CD4-positive, alpha-beta T cell treated with Interleukin-6 at 100 ng/mL for 8 hours (primary cell): ENCODE measurements around the gene BACE2.
"Not testable (repeated sequence)": the region's sequence is repeated elsewhere in the genome, so short reads cannot be mapped to it uniquely, and the experiment has no call there.

ENCODE experiments used
- DNase-seq: peaks from one replicate; pipeline ENCODE4 v3.0.0-alpha.2; 2020; ENCODE audit warnings: mixed read lengths, low spot score

Gene BACE2

DNA sequence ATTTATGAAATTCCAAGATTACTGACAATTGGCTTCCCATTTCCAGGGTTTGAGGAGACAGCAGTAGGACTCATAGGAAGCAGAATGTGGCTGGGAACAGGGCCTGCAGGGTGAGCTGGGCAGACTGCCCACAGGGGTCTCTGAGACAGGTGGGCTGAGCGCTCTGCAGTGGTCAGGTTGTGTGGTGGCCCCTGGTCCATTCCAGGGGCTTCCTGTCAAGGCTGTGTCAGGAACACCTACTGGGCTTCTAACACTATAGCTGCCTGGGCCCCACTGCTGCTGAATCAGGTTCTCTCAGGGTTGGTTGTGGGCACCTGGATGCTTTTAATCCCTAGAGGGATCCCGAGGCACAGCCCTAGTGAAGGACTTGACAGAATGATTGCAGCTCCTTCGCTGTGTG lies 72.1 kb downstream of the BACE2 start:
- DNase-seq = no peak

DNA sequence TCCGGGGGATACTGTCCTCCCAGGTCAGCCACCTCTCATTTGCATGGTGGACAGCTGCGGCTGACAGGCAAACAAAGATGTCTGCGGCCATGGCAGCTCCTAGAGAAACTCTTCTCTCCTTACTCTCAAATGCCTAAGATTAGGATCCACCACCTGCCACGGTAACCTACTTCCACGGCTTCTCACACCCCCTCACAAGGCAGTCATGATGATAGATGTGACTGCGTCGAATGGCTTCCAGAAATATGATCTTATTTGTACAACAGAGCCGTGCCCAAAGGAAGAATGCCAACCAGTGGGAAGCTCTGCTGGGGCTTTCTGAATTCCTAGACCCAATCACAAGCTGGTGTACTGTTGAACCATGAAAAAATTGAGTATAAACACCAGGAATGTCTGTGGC lies 73.4 kb downstream of the BACE2 start:
- DNase-seq = no peak

- no peak for DNase-seq
Observed at GRCh38 chr21:41242238-41242829, 74.4 kb downstream of the BACE2 start.

DNA sequence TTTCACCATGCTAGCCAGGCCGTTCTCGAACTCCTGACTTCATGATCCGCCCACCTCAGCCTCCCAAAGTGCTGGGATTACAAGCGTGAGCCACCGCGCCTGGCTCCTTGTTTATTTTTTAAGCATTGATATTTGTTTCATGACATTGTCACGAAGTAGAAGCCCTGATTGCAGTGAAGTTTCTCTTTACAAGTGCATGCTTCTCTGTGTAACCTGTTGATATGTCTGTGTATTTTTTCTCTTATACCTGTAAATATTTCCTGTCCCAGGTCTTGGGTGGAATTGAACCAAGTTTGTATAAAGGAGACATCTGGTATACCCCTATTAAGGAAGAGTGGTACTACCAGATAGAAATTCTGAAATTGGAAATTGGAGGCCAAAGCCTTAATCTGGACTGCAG lies 75.1 kb downstream of the BACE2 start:
- no peak for DNase-seq

GRCh38 chr21:41244266-41244880 lies 76.4 kb downstream of the BACE2 start:
- DNase-seq = not testable (repeated sequence)

- DNase-seq = no peak
Observed at GRCh38 chr21:41245509-41246135, 77.7 kb downstream of the BACE2 start.

DNA sequence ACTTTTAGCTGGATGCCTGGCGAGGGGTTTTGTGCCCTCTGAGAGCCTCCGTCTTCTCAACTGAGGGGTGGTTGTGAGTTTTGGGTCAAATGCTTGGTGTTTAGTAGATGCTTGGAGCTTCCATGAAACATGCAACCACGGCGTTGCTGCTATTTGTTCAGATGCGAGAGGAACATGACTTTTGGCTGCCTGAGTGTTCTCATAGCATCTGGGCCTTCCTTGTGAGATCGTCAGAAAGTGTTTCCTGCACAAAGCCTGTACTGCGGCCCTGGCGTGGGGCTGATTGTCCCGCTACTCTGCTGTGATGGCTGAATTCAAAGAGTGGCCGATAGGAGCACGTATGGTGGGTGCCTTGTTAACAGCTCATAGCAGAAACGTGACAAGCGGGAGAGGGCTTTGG lies 78.8 kb downstream of the BACE2 start:
- no peak for DNase-seq

DNA sequence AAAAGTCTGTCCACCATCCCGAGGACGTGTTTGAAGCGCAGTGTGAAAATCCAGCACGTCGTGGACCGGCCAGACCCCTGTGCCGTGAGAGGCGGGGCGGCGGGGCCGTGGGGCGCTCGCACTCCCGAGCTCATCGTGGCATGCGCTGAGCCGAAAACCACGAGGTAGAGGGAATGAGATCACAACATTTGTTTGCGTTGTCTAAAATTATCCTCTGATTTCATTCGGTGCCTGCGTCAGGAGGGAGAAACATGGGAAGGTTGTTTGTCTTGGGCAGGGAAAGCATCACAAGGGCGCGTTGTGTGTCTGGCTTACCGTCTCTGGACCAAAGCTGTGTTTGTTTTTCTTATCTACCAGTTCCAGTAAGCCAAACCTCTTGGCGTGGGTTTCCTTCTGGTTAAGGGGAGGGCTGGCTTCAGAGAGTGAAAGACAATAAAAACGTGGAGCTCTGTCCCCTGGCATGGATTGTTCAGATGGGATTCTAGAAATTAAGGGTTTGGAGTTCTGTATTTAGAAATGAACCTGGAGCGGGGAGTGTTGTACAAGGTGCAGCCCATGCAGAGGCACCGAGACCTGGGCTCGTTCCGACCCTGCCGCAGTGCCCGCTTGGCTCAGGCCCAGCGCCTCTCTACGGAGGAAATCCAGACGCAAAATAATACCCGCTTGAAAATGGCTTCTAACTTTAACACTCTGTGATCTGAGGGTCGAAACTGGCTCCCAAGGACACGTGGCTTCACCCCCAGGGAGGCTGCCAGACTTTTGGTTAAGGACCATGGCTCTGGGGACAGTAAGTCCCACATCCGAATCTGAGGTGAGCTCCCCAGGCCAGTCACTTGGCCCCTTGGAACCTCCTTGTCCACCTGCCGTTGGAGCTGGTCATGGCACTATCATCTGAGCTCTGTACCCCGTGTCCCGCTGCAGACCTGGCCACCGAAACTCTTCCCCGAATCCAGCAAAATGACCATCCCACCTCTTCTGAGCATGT lies 79.9 kb downstream of the BACE2 start:
- no peak for DNase-seq

DNA sequence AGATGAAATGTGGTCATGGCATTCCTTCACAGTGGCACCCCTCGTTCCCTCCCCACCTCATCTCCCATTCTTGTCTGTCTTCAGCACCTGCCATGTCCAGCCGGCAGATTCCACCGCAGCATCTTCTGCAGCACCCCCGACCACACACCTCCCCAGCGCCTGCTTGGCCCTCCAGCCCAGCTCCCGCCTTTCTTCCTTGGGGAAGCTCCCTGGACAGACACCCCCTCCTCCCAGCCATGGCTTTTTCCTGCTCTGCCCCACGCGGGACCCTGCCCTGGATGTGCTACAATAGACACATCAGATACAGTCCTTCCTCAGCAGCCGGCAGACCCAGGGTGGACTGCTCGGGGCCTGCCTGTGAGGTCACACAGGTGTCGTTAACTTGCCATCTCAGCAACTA lies 81.5 kb downstream of the BACE2 start:
- DNase-seq = no peak

DNA sequence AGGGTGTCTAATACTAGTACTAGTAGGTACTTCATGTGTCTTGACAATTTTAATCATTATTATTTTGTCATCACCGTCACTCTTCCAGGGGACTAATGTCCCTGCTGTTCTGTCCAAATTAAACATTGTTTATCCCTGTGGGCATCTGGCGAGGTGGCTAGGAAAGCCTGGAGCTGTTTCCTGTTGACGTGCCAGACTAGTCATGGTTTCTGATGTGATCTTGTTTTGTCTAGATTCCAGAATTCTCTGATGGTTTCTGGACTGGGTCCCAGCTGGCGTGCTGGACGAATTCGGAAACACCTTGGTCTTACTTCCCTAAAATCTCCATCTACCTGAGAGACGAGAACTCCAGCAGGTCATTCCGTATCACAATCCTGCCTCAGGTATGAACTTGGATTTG lies 82.6 kb downstream of the BACE2 start:
- DNase-seq = no peak

GRCh38 chr21:41251961-41252642 lies 84.1 kb downstream of the BACE2 start:
- no peak for DNase-seq

- no peak for DNase-seq
Observed at GRCh38 chr21:41254090-41254700, 86.2 kb downstream of the BACE2 start.

DNA sequence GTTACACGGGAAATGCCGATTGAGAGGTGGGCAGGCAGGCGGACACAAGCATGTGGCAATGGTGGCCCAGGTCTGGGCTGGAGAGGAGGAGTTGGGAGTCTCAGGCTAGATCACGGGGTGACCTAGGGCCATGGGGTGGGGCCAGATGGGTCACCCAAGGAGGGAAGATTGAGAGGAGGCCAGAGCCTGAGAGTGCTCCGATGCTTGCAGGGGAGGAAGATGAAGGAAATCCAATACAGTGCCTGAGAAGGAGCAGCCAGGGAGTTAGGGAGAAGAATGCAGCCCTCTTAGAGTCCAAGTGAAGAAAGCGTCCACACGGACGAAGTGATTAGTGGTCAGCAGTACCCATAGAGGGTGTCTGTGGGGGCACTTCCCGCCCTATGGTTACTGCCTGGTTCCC lies 87.2 kb downstream of the BACE2 start:
- DNase-seq = no peak

DNA sequence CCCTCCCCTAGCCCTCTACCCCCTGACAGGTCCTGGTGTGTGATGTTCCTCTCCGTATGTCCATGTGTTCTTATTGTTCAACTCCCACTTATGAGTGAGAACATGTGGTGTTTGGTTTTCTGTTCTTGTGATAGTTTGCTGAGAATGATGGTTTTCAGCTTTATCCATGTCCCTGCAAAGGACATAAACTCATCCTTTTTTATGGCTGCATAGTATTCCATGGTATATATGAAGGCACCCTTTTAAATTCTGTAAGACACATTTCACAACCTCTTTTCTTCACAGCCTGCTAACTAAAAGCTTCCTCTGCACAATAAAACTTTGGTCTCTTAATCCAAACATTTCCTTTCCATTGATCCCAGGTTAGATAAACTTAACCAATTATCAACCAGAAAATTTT lies 88.3 kb downstream of the BACE2 start:
- DNase-seq = not testable (repeated sequence)

- DNase-seq = no peak
Observed at GRCh38 chr21:41256771-41257702, 89.1 kb downstream of the BACE2 start.

DNA sequence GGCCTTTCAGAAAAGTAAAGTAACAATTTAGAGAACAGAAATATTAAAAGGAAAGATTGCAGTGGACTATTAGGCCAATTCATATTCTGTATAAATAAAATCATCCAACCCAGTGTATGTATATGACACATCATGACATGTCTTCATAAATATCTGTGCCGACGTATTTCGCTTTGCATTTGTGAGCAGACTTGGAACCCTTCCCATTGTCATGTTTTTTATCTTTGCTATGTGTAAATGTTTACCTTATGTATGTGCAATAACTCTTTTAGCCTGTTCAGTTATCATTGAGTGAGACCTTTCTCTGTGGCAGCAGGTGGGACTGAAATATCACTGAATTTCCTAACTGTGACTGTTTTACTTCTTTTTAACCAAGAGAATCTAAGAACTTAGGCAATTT lies 90.7 kb downstream of the BACE2 start:
- no peak for DNase-seq

DNA sequence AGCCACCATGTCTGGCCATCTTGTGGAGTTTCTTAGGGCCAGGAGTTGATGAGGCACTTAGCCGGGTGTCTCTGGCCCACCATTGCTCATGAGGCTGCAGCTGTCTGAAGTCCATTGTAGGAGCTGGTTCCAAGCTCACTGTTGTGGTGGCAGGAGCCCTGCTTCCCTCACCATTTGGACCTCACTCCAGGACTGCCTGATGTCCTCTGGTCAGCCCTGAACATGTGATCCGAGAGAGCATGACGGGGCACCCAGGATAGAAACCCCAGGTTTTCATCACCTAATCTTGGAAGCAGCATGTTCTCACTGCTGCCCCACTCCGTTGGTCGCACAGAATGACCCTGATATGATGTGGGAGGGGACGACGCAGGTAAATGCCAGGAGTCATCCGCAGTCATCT lies 92.5 kb downstream of the BACE2 start:
- DNase-seq = no peak

DNA sequence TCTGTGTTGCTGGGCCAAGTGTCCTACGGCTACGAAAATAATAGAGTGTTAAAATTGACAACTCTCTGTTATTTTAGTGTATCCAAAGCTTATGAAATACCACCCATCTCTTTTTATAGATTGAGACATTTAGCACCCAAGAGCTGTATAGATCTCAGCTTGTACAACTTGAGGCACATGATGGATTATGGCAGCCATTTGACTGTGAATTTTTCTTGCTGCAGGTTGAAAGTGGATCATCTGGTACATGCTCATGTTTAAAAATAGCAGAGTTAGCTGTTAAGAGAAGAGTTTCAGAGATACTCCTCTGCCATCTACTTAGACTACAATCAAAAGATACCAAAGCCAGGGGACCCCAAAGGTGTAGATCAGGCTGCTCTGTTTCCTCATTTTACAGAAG lies 99.4 kb downstream of the BACE2 start:
- no peak for DNase-seq

GRCh38 chr21:41269535-41269934 lies 101.6 kb downstream of the BACE2 start:
- no peak for DNase-seq

GRCh38 chr21:41277196-41277595 lies 109.2 kb downstream of the BACE2 start:
- no peak for DNase-seq
